ENCODE results near the gene BAZ2A. TPM values are rescaled to one million over a fixed set of nuclear protein-coding genes. Genes with fewer than 3 reads are reported as not detected.

Gene BAZ2A
- total RNA-seq, 1 experiment from 2014 or later = 131 TPM

- Histone ChIP-seq H3K4me3 (ENCODE audit: low read depth in 2 of 2, low read length in 2 of 2) (no peak overlapping the region), H3K9me3 (ENCODE audit: control insufficient read depth, insufficient read depth, low read depth, low read length) (no peaks in the 10 kb centered on the region), H3K27me3 (ENCODE audit: control insufficient read depth, insufficient read depth, low read length) (no peaks in the 10 kb centered on the region), H3K27ac (ENCODE audit: low read length) (no peak overlapping the region), H3K36me3 (ENCODE audit: control insufficient read depth, insufficient read depth, low read length) (peaks cover 6% of the 10 kb centered on the region), H3K4me1 (ENCODE audit: control insufficient read depth, insufficient read depth, low read length) (peaks cover 16% of the 10 kb centered on the region)
- ChIA-PET CTCF (no interaction called here), POLR2A (interaction anchor here (0.5 kb wide), 1 partner anchor 475 kb away, joined by 3 read pairs; no protein-coding TSS in a partner anchor)
- in situ Hi-C loops (cut with HindIII; ENCODE audit: low pct_unique_long_range_greater_than_20kb, low sequenced_read_pairs) = loop anchor here (10.0 kb wide), 1 partner anchor 52 kb away; no protein-coding TSS in a partner anchor
- TF ChIP-seq SIN3A (IDR thresholded peaks at IDR 0.05; ENCODE audit: borderline replicate concordance, insufficient read depth, low read depth, low read length) = no peak
- no peak for TF ChIP-seq POLR2AphosphoS5 (IDR thresholded peaks at IDR 0.05; ENCODE audit: low read depth, low read length)
- TF ChIP-seq CTCF (IDR thresholded peaks at IDR 0.05) = no peak
- TF ChIP-seq REST (IDR thresholded peaks at IDR 0.05; ENCODE audit: insufficient read depth in 1 of 2, low read depth in 2 of 2, low read length in 1 of 2) = no peak
- no peak for TF ChIP-seq TCF7L2 (IDR thresholded peaks at IDR 0.05; ENCODE audit: low read depth, low read length)
- no TSS peak for BruUV-seq (replicated peaks)
- DNase-seq (ENCODE audit: low read depth, low spot score) = no peak
- no peak for ATAC-seq
- intact Hi-C loops (cut with micrococcal nuclease; ENCODE audit: unreplicated experiment) = no loop called here
Measured at GRCh38 chr12:56626701-56627100, 3.4 kb downstream of the BAZ2A start.

GRCh38 chr12:56622535-56622934, 7.6 kb downstream of the BAZ2A start:
- intact Hi-C loops (cut with micrococcal nuclease; ENCODE audit: unreplicated experiment) (no loop called here), in situ Hi-C loops (cut with HindIII; ENCODE audit: low pct_unique_long_range_greater_than_20kb, low sequenced_read_pairs) (loop anchor here (10.0 kb wide), 1 partner anchor 48 kb away; no protein-coding TSS in a partner anchor)
- H3K27me3 ChIP-seq (ENCODE audit: control insufficient read depth, insufficient read depth, low read length) = no peaks in the 10 kb centered on the region
- H3K27ac ChIP-seq (ENCODE audit: low read length) = no peak overlapping the region
- no TSS peak for BruUV-seq (replicated peaks)
- H3K9me3 ChIP-seq (ENCODE audit: control insufficient read depth, insufficient read depth, low read depth, low read length) = no peaks in the 10 kb centered on the region
- H3K36me3 ChIP-seq (ENCODE audit: control insufficient read depth, insufficient read depth, low read length) = peaks cover 4% of the 10 kb centered on the region; the same call in 1 of the 2 replicates
- ChIA-PET POLR2A (no interaction called here), CTCF (interaction anchor here (0.6 kb wide), 1 partner anchor 359 kb away, joined by 3 read pairs; no protein-coding TSS in a partner anchor)
- DNase-seq (ENCODE audit: low read depth, low spot score) (no peak), ATAC-seq (no peak)
- H3K4me1 ChIP-seq (ENCODE audit: control insufficient read depth, insufficient read depth, low read length) = no peaks in the 10 kb centered on the region
- H3K4me3 ChIP-seq (ENCODE audit: low read depth in 2 of 2, low read length in 2 of 2) = no peak overlapping the region
- TF ChIP-seq REST (IDR thresholded peaks at IDR 0.05; ENCODE audit: insufficient read depth in 1 of 2, low read depth in 2 of 2, low read length in 1 of 2) (no peak), CTCF (IDR thresholded peaks at IDR 0.05) (no peak), SIN3A (IDR thresholded peaks at IDR 0.05; ENCODE audit: borderline replicate concordance, insufficient read depth, low read depth, low read length) (no peak), POLR2AphosphoS5 (IDR thresholded peaks at IDR 0.05; ENCODE audit: low read depth, low read length) (no peak), TCF7L2 (IDR thresholded peaks at IDR 0.05; ENCODE audit: low read depth, low read length) (no peak)

Data from Panc1 (cell line).